Activated CD4-positive, alpha-beta T cell treated with anti-CD3 and anti-CD28 coated beads for 4 hours (primary cell): Measurements from ENCODE around the gene GMEB2.
"Not testable (repeated sequence)": the region's sequence is repeated elsewhere in the genome, so short reads cannot be mapped to it uniquely, and the experiment has no call there.

ENCODE experiments used
- DNase-seq, 2 donors: peaks; one replicate each; pipeline ENCODE4 v3.0.0-alpha.2; 2020

GMEB2 gene

GRCh38 chr20:63586797-63587196 lies 40.1 kb downstream of the GMEB2 start:
- DNase-seq: no peak

GRCh38 chr20:63585616-63586565 lies 41.0 kb downstream of the GMEB2 start:
- DNase-seq: no peak

- no peak for DNase-seq
Measured at GRCh38 chr20:63582382-63583063, 44.4 kb downstream of the GMEB2 start.

GRCh38 chr20:63580796-63581461 lies 46.0 kb downstream of the GMEB2 start:
- DNase-seq: peak; percentile 74 to 76

GRCh38 chr20:63579017-63579694 lies 47.7 kb downstream of the GMEB2 start:
- no peak for DNase-seq

GRCh38 chr20:63578224-63579016 lies 48.5 kb downstream of the GMEB2 start:
- no peak for DNase-seq

- no peak for DNase-seq
Measured at GRCh38 chr20:63577317-63577894, 49.5 kb downstream of the GMEB2 start.

GRCh38 chr20:63576311-63576710 lies 50.6 kb downstream of the GMEB2 start:
- DNase-seq: no peak

- no peak for DNase-seq
Measured at GRCh38 chr20:63574829-63575743, 51.8 kb downstream of the GMEB2 start.

- peak; percentile 71 to 73 for DNase-seq
Measured at GRCh38 chr20:63574156-63574828, 52.6 kb downstream of the GMEB2 start, which contains the start of gene HELZ2. HELZ2 (minus strand) TSS chr20:63574239; CDS start chr20:63572385, 1,854 bp downstream.

GRCh38 chr20:63573647-63574131 lies 53.2 kb downstream of the GMEB2 start:
- DNase-seq: no peak

GRCh38 chr20:63572788-63573646 lies 53.9 kb downstream of the GMEB2 start:
- no peak for DNase-seq

GRCh38 chr20:63572071-63572787 lies 54.7 kb downstream of the GMEB2 start:
- no peak for DNase-seq

GRCh38 chr20:63571087-63571478 lies 55.8 kb downstream of the GMEB2 start:
- not testable (repeated sequence) for DNase-seq

- DNase-seq: no peak
Measured at GRCh38 chr20:63570281-63571086, 56.4 kb downstream of the GMEB2 start.

- DNase-seq: no peak
Measured at GRCh38 chr20:63568986-63569949, 57.6 kb downstream of the GMEB2 start.
